Activated CD4-positive, CD25-positive, alpha-beta regulatory T cell treated with anti-CD3 and anti-CD28 coated beads, Interleukin-2, amount 50 U/mL, for 24 hours (primary cell): ENCODE results near the gene TREM2.
"Not testable (repeated sequence)": the region's sequence is repeated elsewhere in the genome, so short reads cannot be mapped to it uniquely, and the experiment has no call there.

Experiments
- ATAC-seq, 2 donors: fragments of 150-1000 bp; cut with Tn5 transposase; one replicate each; pipeline ENCODE4 v1.10.0; 2021; ENCODE audit warnings: mild to moderate bottlenecking in 1 of 2, moderate library complexity in 1 of 2

Gene TREM2

DNA sequence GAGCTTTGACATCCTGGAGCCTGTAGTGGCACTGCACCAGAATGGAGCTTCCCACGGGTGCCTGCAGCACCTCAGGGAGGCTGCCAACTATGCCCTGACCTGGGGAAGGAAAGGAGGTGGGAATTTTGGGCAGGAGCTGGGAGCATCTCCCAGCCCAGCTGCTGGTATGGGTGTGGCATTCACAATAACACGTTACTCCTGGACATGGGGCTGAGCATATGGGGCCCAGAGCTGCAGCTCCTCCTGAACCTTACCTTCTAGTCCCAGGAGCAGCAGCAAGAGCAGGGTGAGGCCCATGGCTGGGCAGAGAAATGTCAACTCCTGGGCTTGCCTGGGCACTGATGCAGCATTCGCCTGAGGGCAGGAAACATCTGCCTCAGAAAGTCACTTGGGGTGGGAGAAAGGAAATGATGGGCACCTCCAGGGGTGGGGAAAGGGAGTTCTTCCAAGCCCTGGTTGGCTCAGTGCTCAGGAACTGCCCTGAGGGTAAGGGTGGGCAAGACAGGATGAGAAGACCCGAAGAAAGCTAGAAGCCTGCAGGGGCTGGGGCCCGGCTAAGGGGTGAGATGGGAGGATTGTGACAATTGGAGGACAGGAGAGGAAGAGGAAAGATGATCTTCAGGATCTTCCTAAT is 8.8 kb downstream of the TREM2 start, which contains the start of gene TREML1:
TREML1 (minus strand) TSS at position 356 of the 634 bp plus-strand sequence; CDS start at position 297, 59 bp downstream.
- ATAC-seq = no peak

DNA sequence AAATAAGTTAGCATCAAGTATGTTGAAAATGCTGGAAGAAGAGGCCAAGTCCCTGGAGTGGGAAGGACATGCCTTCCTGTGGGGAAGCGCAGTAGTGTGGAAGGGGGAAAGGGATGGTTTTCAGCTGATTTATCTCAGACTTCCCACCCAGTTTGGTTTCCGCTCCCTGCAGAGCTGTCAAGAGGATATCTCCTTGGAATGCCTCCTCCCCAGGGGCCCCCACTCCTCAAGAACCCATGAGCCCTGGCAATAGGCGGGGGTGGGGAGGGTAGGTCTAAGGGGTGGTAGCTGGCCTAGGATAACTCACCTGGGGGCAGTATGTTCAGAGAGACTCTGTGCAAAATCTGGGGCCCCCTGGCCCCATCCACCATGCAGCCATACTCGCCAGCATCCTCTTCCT is 9.5 kb downstream of the TREM2 start:
- no peak for ATAC-seq

DNA sequence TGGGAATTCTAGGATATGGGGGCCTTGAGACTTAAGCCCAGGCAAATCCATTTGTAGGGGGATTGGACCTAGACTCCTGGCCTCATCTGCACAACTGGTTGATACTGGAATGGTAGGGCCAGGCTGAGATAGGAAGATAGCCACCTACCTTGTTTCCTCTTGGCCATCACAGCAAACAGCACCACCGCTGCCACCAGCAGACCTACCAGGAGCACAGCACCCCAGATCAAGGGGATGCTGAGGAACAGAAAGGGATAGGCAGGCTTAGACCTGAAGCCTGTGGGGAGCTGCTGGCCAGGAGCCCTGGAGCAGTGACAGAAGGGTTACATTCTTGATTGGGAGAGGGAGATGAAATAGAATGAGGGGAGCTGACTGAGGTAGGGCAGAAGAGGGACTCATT is 12.2 kb downstream of the TREM2 start:
- ATAC-seq = no peak

DNA sequence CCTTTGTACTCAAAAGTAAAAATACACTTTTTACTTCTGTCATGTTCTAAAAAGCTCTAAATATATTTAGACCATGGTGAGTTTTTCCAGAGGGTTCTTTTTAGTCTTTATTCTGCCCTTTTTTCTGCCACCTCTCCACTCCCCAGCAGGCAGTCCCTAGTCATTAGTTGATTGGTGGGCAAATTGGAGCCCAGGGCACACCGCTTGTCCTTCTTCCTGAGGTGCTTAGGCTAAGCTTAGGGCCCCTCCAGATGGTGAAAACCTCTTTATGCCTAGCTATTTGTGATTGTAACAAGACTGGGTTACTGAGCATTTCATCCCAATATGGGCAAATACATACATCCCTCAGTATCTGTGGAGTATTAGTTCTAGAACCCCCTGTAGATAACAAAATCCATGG is 15.0 kb downstream of the TREM2 start:
- ATAC-seq = no peak

DNA sequence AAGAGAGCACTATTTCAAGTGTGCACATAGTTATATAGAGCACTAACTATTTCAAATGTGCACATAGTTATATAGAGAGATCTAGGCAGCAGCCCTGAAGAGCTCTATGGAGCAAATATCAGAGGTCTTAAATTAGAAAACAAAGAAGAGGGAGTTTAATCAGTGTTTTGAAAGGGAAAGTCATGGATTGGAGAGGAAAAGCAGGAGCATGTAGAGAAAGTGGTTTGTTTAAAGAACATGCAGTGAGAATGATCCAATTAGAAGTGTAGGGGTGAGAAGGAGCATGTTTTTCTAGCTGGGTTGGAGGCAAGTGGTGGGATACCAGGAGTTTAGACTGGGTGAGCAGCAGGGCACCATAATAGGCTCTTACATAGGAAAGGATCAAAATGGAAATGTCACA is 26.0 kb downstream of the TREM2 start:
- no peak for ATAC-seq

DNA sequence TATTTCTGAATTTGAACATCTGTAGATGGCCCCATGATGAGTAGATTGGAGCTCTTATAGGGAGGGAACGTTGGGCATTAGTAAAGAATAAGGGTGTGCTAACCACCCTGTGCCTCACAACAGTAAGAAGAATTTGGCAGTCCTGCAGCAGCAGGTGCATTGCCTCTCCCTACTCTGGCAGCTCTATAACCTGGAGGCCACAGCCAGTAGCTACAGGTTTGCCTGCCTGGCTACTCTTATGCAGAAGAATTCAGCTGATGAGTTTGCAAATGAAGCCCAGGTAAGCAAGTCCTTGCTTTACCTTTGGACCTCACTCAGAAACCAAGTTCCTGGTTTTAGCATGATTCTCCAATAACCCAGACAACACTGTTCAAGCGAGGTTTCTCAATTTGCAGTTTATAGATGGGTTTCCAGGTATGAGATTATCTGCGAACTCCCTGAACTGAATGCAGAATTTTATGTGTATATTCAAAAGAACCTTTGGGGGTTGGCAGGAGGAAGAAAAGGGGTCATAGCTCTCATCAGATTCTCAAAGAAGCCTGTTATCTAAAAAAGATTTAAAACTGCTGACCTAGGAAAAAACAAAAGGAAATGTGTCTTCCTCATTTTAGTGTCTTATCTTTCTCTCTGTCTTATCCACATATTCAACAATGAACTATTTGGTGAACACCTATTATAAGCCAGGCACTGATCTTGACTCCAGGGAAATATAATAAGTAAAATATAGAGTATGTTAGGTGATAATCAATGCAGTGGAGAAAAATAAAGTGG is 27.7 kb downstream of the TREM2 start:
- no peak for ATAC-seq

DNA sequence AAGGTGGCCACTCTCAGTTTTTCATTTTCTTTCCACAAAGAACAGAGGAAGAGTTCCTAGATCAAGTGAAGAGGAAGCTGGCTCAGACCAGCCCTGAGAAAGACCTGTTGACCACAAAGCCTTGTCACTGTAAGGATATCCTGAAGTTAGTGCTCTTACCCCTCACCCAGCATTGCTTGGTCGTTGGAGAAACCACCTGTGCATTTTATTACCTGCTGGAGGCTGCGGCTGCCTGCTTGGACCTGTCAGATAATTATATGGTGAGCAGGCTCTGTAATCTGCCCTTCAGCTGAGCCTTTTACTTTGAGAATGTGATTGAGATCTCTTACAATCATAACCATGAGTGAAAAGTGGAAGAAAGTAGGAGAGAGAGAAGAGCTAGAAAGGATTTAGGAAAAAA is 30.7 kb downstream of the TREM2 start:
- no peak for ATAC-seq

DNA sequence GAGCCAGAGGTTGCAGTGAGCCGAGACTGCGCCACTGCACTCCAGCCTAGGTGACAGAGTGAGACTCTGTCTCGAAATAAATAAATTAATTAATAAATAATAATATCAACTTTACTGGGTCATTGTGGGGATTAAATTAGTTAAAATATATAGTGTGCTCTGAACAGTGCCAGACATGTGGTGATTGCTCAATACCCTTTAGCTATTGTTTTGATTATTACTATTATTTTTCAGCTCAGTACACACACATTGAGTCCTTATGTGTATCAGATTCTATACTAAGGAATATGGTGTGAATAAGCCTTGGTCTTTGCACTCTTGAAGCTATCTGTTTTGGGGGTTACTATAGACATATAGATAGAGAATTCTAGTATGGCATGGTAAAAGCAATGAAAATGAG is 37.6 kb downstream of the TREM2 start:
- no peak for ATAC-seq

DNA sequence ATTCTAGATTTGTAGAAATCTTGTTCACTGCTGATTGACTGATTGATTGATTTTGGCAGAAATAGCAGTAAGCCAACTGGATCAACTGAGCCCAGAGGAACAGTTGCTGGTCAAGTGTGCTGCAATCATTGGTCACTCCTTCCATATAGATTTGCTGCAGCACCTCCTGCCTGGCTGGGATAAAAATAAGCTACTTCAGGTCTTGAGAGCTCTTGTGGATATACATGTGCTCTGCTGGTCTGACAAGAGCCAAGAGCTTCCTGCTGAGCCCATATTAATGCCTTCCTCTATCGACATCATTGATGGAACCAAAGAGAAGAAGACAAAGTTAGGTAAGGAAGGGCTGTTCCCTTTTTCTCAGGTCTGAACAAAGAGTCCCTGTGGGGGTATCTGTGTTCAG is 40.0 kb downstream of the TREM2 start:
- ATAC-seq = no peak

DNA sequence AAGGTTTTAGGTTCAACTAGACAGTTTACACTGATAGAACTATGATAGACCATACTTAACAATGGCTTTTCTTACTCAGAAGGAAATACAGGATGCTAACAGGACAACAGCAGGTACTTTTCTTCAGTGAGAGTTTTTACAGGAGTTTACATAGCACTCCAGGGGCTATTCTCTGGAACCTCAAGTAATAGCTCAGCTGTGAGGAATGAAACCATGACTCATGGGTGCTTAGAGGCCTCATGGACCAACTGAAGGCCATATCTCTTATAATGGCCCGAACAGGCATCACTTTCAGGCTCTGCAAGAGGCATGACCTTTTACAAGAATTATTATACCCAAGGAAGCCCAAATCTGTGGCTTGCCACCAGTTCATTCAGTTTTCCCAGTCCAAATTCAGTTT is 40.5 kb downstream of the TREM2 start:
- no peak for ATAC-seq

DNA sequence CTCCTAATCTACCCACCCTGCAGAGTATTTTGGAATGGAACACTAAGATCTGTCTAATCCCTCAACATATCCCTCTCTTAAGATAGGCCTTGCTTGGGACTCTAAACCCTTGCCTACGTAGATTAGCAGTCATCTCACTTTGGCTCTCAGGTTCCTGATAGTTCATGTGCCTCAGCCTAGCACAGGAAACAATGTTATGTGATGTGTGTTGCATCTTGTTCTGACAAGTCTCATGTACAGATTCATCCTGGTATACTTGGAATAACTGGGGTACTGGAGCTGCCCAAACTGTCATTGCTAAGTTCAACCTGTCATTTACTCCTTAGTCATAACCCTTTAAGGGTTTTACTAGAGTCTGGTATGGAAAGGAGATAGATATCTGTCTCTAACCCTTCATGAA is 42.9 kb downstream of the TREM2 start:
- no peak for ATAC-seq

DNA sequence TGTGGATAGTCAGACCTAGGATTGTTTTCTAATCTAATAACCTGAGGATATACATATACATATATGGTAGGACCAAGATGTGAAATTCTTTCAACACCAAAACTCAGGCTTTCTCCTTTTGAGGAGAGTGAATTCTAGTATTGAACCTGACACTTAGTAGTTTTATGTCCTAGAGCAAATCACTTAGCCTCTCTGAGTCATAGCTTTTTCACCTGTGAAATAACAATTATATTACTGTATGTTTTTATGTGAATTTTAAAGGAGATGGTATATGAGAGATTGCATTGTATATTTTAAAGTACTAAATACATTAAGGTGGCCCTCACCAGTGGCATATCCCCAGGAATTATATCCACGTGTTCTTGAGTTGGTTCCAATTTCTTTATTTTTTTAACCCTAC is 43.4 kb downstream of the TREM2 start:
- no peak for ATAC-seq

DNA sequence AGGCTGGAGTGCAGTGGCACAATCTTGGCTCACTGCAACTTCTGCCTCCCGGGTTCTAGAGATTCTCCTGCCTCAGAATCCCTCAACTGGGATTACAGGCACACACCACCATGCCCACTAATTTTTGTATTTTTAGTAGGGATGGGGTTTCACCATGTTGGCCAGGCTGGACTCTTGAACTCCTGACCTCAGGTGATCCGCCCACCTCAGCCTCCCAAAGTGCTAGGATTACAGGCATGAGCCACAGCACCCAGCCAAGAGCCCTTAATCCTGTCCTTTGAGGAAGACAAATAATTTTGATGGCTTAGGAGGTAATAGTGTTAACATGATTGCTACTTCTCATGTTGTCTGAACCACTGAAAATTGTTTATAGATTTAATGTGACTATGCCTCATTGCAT is 47.9 kb downstream of the TREM2 start:
- not testable (repeated sequence) for ATAC-seq

DNA sequence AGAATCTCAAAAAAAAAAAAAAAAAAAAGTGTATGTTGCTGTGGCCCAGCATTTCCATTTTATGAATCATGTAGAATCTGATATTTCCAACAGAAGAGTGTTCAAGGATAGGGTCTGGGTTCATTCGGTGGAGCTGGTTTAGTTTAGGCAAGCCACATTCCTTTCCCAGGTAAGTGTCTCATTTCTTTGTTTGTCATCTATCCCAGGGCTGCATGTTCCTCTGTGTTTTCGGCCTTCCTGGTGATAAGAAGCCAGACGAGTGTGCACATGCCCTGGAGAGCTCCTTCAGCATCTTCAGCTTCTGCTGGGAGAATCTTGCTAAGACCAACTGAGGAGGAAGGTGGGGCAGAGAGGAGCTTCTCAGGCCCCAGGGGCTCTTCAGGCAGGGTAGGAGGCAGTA is 51.9 kb downstream of the TREM2 start:
- no peak for ATAC-seq
